ENCODE data around the gene PLEKHO2. TPM values are rescaled to one million over a fixed set of nuclear protein-coding genes. Genes with fewer than 3 reads are reported as not detected.

PLEKHO2 gene
- total RNA-seq, 1 experiment from 2014 or later = 7.9 TPM

- H3K4me3 ChIP-seq = no peak overlapping the region
- intact Hi-C loops (cut with micrococcal nuclease; ENCODE audit: unreplicated experiment) = no loop called here
- no peaks in the 10 kb centered on the region for H4K20me1 ChIP-seq (ENCODE audit: insufficient read depth)
- no peaks in the 10 kb centered on the region for H3K9me3 ChIP-seq (ENCODE audit: insufficient read depth, low read depth)
- no peaks in the 10 kb centered on the region for H3K9me2 ChIP-seq (ENCODE audit: insufficient read depth)
- no peak for TF ChIP-seq CTCF (conservative IDR thresholded peaks at IDR 0.05)
- TF ChIP-seq EZH2 (IDR thresholded peaks at IDR 0.05; ENCODE audit: low read depth) = no peak
- BruUV-seq (replicated peaks) = no TSS peak
- ChIA-PET POLR2A (ENCODE audit: unreplicated experiment) (no interaction called here), CTCF (no interaction called here)
- H3K36me3 ChIP-seq (ENCODE audit: low read depth) = no peaks in the 10 kb centered on the region
- no peak overlapping the region for H2AFZ ChIP-seq
- no peaks in the 10 kb centered on the region for H3K79me2 ChIP-seq (ENCODE audit: low read depth)
- no peaks in the 10 kb centered on the region for H3K27me3 ChIP-seq (ENCODE audit: insufficient read depth, low read depth)
- H3K4me2 ChIP-seq = no peak overlapping the region
- no peak for DNase-seq
- H3K27ac ChIP-seq = no peak overlapping the region
- no peaks in the 10 kb centered on the region for H3F3A ChIP-seq (ENCODE audit: insufficient read depth, low read depth)
- no peaks in the 10 kb centered on the region for H3K4me1 ChIP-seq (replicated peaks; ENCODE audit: insufficient read depth)
Observed at GRCh38 chr15:64875641-64876223, 34.0 kb downstream of the PLEKHO2 start.

- Histone ChIP-seq H3K79me2 (ENCODE audit: low read depth) (no peaks in the 10 kb centered on the region), H3K4me1 (replicated peaks; ENCODE audit: insufficient read depth) (no peaks in the 10 kb centered on the region), H4K20me1 (ENCODE audit: insufficient read depth) (no peaks in the 10 kb centered on the region), H3K4me3 (no peak overlapping the region), H3K9me3 (ENCODE audit: insufficient read depth, low read depth) (no peaks in the 10 kb centered on the region), H3K36me3 (ENCODE audit: low read depth) (no peaks in the 10 kb centered on the region), H3K4me2 (no peak overlapping the region), H3K27me3 (ENCODE audit: insufficient read depth, low read depth) (no peaks in the 10 kb centered on the region), H3F3A (ENCODE audit: insufficient read depth, low read depth) (no peaks in the 10 kb centered on the region), H3K27ac (no peak overlapping the region), H3K9me2 (ENCODE audit: insufficient read depth) (no peaks in the 10 kb centered on the region), H2AFZ (no peak overlapping the region)
- intact Hi-C loops (cut with micrococcal nuclease; ENCODE audit: unreplicated experiment) = no loop called here
- peak in 1 of 2 experiments; percentile 24 for DNase-seq
- POLR2A ChIA-PET (ENCODE audit: unreplicated experiment) = interaction anchor here (0.6 kb wide), 1 partner anchor 89 kb away, joined by 6 read pairs; no protein-coding TSS in a partner anchor
- CTCF ChIA-PET = no interaction called here
- TF ChIP-seq CTCF (conservative IDR thresholded peaks at IDR 0.05) (no peak), EZH2 (IDR thresholded peaks at IDR 0.05; ENCODE audit: low read depth) (no peak)
- BruUV-seq (replicated peaks) = no TSS peak
Observed at GRCh38 chr15:64877435-64877834, 35.7 kb downstream of the PLEKHO2 start.

GRCh38 chr15:64878705-64879104 is 37.0 kb downstream of the PLEKHO2 start:
- no peaks in the 10 kb centered on the region for H4K20me1 ChIP-seq (ENCODE audit: insufficient read depth)
- H3K79me2 ChIP-seq (ENCODE audit: low read depth) = no peaks in the 10 kb centered on the region
- H3K27ac ChIP-seq = no peak overlapping the region
- H3K27me3 ChIP-seq (ENCODE audit: insufficient read depth, low read depth) = no peaks in the 10 kb centered on the region
- H3K4me3 ChIP-seq = no peak overlapping the region
- POLR2A ChIA-PET (ENCODE audit: unreplicated experiment) = no interaction called here
- no peak overlapping the region for H3K4me2 ChIP-seq
- no peak overlapping the region for H2AFZ ChIP-seq
- no TSS peak for BruUV-seq (replicated peaks)
- CTCF ChIA-PET = no interaction called here
- intact Hi-C loops (cut with micrococcal nuclease; ENCODE audit: unreplicated experiment) = no loop called here
- H3K36me3 ChIP-seq (ENCODE audit: low read depth) = no peaks in the 10 kb centered on the region
- DNase-seq = no peak
- peaks cover 4% of the 10 kb centered on the region; the same call in 1 of the 2 replicates for H3F3A ChIP-seq (ENCODE audit: insufficient read depth, low read depth)
- no peak for TF ChIP-seq CTCF (conservative IDR thresholded peaks at IDR 0.05)
- no peak for TF ChIP-seq EZH2 (IDR thresholded peaks at IDR 0.05; ENCODE audit: low read depth)
- no peaks in the 10 kb centered on the region for H3K9me3 ChIP-seq (ENCODE audit: insufficient read depth, low read depth)
- peaks cover 4% of the 10 kb centered on the region for H3K4me1 ChIP-seq (replicated peaks; ENCODE audit: insufficient read depth)
- H3K9me2 ChIP-seq (ENCODE audit: insufficient read depth) = no peaks in the 10 kb centered on the region

All from PC-9 (cell line).